CD4-positive, alpha-beta T cell (primary cell): Measurements from ENCODE around the gene CSRP2. TPM values are rescaled to one million over a fixed set of nuclear protein-coding genes. Genes with fewer than 3 reads are reported as not detected.

Experiments used
- ATAC-seq: fragments of 200-7000 bp; cut with Tn5 transposase; one replicate; pipeline ENCODE4 v1.10.0; 2022; ENCODE audit warnings: mild to moderate bottlenecking; ENCODE audit not compliant: poor library complexity
- CTCF ChIA-PET: fragments of 350-600 bp; sonication (Branson Sonifier 250); formaldehyde crosslinking; loops from one replicate; lab custom pipeline; 2021; ENCODE audit warnings: antibody characterized with exemption, inconsistent platforms; lab: Charles Lee
- POLR2A ChIA-PET: fragments of 350-600 bp; sonication (Branson Sonifier 250); formaldehyde crosslinking; loops from one replicate; lab custom pipeline; 2021; ENCODE audit warnings: antibody characterized with exemption, inconsistent platforms; lab: Charles Lee
- DNase-seq, 14 experiments: peaks; one replicate each; pipeline ENCODE4 v3.0.0-alpha.2; 2013 to 2020; ENCODE audit warnings: mixed read lengths in 2 of 14
- H3K27ac ChIP-seq, 2 donors: one replicate each; pipeline versions ENCODE4 v1.5.1 to v1.7.0; 2013; ENCODE audit warnings: low read length in 2 of 2, low read depth in 1 of 2, mild to moderate bottlenecking in 1 of 2
- H3K27me3 ChIP-seq, 2 experiments: 1 replicate in 1 of 2; 2 replicates in 1 of 2; pipeline versions ENCODE4 v1.6.1 to v1.7.0; 2013; ENCODE audit warnings: low read length in 2 of 2, control low read depth in 1 of 2, mild to moderate bottlenecking in 1 of 2, moderate library complexity in 1 of 2; ENCODE audit not compliant: insufficient read depth in 2 of 2, control insufficient read depth in 1 of 2
- H3K36me3 ChIP-seq: one replicate; pipeline ENCODE4 v1.6.1; 2013; ENCODE audit warnings: low read length, control low read depth; ENCODE audit not compliant: insufficient read depth
- H3K4me1 ChIP-seq: one replicate; pipeline ENCODE4 v1.6.1; 2013; ENCODE audit warnings: low read length, control low read depth; ENCODE audit not compliant: insufficient read depth
- H3K4me3 ChIP-seq: one replicate; pipeline ENCODE4 v1.5.1; 2013; ENCODE audit warnings: mild to moderate bottlenecking, low read length, moderate library complexity
- H3K9me3 ChIP-seq, 2 experiments: 1 replicate in 1 of 2; 2 replicates in 1 of 2; pipeline versions ENCODE4 v1.6.1 to v1.7.0; 2013; ENCODE audit warnings: low read length in 2 of 2, mild to moderate bottlenecking in 2 of 2, control low read depth in 1 of 2, moderate library complexity in 1 of 2; ENCODE audit not compliant: control insufficient read depth in 1 of 2, insufficient read depth in 1 of 2
- H3K27ac Mint-ChIP-seq: one replicate; pipeline ENCODE4 v1.8.0; 2020; ENCODE audit warnings: mixed read lengths
- H3K27me3 Mint-ChIP-seq: one replicate; pipeline ENCODE4 v1.8.0; 2021; ENCODE audit warnings: mixed read lengths
- H3K36me3 Mint-ChIP-seq: one replicate; pipeline ENCODE4 v1.8.0; 2021; ENCODE audit warnings: low read depth, mixed read lengths
- H3K4me1 Mint-ChIP-seq: one replicate; pipeline ENCODE4 v1.8.0; 2021; ENCODE audit warnings: low read depth, mixed read lengths
- H3K4me3 Mint-ChIP-seq: one replicate; pipeline ENCODE4 v1.8.0; 2020; ENCODE audit warnings: mild to moderate bottlenecking, mixed read lengths
- H3K9me3 Mint-ChIP-seq: one replicate; pipeline ENCODE4 v1.8.0; 2020; ENCODE audit warnings: mixed read lengths
- CTCF ChIP-seq: fragments of 200-600 bp; IDR thresholded peaks from one replicate; pipeline ENCODE4 v1.8.0; 2022; ENCODE audit warnings: antibody characterized with exemption, mild to moderate bottlenecking
- intact Hi-C, 2 experiments: fragments of 100-400 bp; cut with DNase I in 1 of 2; cut with micrococcal nuclease in 1 of 2; formaldehyde crosslinking; loops; one replicate each; pipeline versions ENCODE4 v1.15.1 to v1.9.0; 2023 to 2025; cut with DNase I, micrococcal nuclease
- polyA plus RNA-seq, 2 donors: library from polyadenylated mRNA; unstranded; fragments of 120-200 nt; gene quantifications; one replicate each; pipeline ENCODE4 v1.2.1, GENCODE V29; 2013
- total RNA-seq, 174 experiments: library from RNA in 2 of 174; stranded (reverse) in 2 of 174; gene quantifications; one replicate each; pipeline ENCODE4 v1.2.3 and lab custom pipeline; 2021 to 2026

Gene CSRP2
- not detected for total RNA-seq
- 0.09 TPM for polyA plus RNA-seq (2013, experiment 1 of 2)
- polyA plus RNA-seq (2013, experiment 2 of 2) = 1.1 TPM
- total RNA-seq (lab: John Stamatoyannopoulos, UW) = 0 to 1.4 (median 0.06) reads per million in 172 experiments

DNA sequence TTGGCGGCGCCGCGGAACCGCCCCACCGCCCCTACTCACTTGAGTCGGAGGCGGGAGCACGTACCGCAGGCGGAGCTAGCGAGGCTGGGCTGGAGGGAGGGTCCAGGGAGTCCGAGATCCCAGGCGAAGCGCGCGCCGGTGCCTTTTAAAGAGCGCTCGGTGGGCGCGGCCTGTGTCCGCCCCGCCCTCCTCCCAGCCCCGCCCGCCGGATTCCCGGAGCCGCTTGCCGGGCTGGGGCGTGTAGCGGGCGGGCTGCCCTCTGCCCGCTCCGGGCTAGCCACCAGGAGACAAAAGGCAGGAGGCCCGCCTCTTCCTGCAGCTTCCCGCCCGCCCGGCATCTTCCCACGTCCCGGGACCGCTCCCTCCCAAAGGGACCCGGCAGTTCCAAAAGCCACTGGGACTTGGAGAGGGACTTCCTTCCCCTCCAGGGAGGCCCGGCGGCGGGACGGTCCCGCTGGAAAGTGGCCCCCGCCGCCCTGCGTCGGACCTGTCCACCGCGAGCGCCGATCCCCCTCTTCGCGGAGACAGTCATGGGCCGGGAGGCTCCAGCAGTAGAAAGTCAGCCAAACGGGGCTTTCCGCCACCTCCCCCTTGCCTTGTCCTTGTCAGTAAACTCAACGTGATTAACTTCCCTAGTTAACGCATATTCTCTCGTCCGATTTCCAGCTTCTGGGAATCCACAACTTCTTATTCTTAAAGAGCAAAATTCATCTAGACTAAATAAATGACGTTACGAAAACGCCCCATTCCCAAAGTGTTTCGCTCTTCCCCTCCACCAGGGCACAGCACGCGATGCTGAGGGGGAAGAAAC, at the start of gene CSRP2:
Gene CSRP2 (minus strand): TSS at position 121 of the 811 bp plus-strand sequence. CDS start 12,759 bp downstream, outside the sequence.
- Mint-ChIP-seq H3K4me3 (peak within 1 kb of the TSS; percentile 96), H3K9me3 (no peaks in the 10 kb centered on the region), H3K4me1 (peaks cover 24% of the 10 kb centered on the region), H3K27ac (peak within 1 kb of the TSS; percentile 8), H3K27me3 (peaks cover 54% of the 10 kb centered on the region), H3K36me3 (no peaks in the 10 kb centered on the region)
- peak in 13 of 14 experiments; percentile 11 to 73 (median 46) for DNase-seq
- POLR2A ChIA-PET = no interaction called here
- peaks cover 0 to 12% of the 10 kb centered on the region in 2 experiments for H3K9me3 ChIP-seq
- peak within 1 kb of the TSS; percentile 56 for H3K4me3 ChIP-seq
- no peak for TF ChIP-seq CTCF
- H3K27me3 ChIP-seq = peaks cover 37 to 42% of the 10 kb centered on the region in 2 experiments
- intact Hi-C loops = no loop called here
- peaks cover 16% of the 10 kb centered on the region for H3K4me1 ChIP-seq
- H3K27ac ChIP-seq = no peak within 1 kb of the TSS
- CTCF ChIA-PET = no interaction called here
- ATAC-seq = peak; percentile 80
- no peaks in the 10 kb centered on the region for H3K36me3 ChIP-seq

GRCh38 chr12:76927170-76927784, 48.5 kb upstream of the CSRP2 start:
- Mint-ChIP-seq H3K36me3 (no peaks in the 10 kb centered on the region), H3K27ac (no peak overlapping the region), H3K9me3 (no peaks in the 10 kb centered on the region), H3K4me3 (no peak overlapping the region), H3K27me3 (peaks cover 11% of the 10 kb centered on the region), H3K4me1 (no peaks in the 10 kb centered on the region)
- intact Hi-C loops = loop anchor here (5.0 kb wide), 1 partner anchor 305 kb away; no protein-coding TSS in a partner anchor
- Histone ChIP-seq H3K36me3 (no peaks in the 10 kb centered on the region), H3K4me1 (no peaks in the 10 kb centered on the region), H3K27ac (no peak overlapping the region), H3K9me3 (no peaks in the 10 kb centered on the region), H3K27me3 (peaks cover 0 to 4% of the 10 kb centered on the region in 2 experiments), H3K4me3 (no peak overlapping the region)
- ChIA-PET CTCF (no interaction called here), POLR2A (no interaction called here)
- no peak for TF ChIP-seq CTCF
- DNase-seq (peak in 6 of 14 experiments; percentile 1 to 27 (median 8)), ATAC-seq (no peak)

DNA sequence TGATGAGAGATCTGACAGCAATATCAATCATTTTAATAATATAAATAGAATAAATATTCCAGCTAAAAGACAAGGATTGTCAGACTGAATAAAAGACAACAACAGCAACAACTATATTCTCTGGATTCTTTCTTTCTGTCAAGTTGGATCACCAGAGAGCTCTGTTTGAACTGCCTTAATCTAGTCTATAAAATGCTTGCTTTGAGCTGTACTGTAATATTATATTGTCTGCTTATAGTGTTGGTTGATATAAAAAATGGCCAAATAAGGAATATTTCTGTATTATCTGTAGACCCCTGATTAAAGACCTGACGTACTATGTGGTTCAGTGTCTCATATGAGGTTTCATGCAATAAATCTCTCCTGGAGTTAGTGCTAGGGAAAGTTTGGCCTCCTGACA, 46.3 kb upstream of the CSRP2 start:
- Histone ChIP-seq H3K4me3 (no peak overlapping the region), H3K27ac (no peak overlapping the region), H3K9me3 (no peaks in the 10 kb centered on the region), H3K4me1 (no peaks in the 10 kb centered on the region), H3K27me3 (no peaks in the 10 kb centered on the region), H3K36me3 (no peaks in the 10 kb centered on the region)
- Mint-ChIP-seq H3K4me3 (no peak overlapping the region), H3K4me1 (no peaks in the 10 kb centered on the region), H3K27ac (no peak overlapping the region), H3K9me3 (no peaks in the 10 kb centered on the region), H3K36me3 (no peaks in the 10 kb centered on the region), H3K27me3 (no peaks in the 10 kb centered on the region)
- ChIA-PET POLR2A (no interaction called here), CTCF (no interaction called here)
- DNase-seq = no peak
- TF ChIP-seq CTCF = no peak
- no peak for ATAC-seq
- intact Hi-C loops = loop anchor here (5.0 kb wide), 1 partner anchor 303 kb away; no protein-coding TSS in a partner anchor
